B cell (primary cell): ENCODE data around the gene SNED1.

Experiments
- EZH2 ChIP-seq: IDR thresholded peaks from 2 replicates; pipeline ENCODE4 v1.6.1; 2012; ENCODE audit warnings: borderline replicate concordance, low read depth, mild to moderate bottlenecking, moderate library complexity, low read length; ENCODE audit not compliant: insufficient read depth, poor library complexity, severe bottlenecking
- TF ChIP-seq, protein P1 (sequence below): fragments of 200-600 bp; IDR thresholded peaks from one replicate; pipeline ENCODE4 v1.8.0; 2022; ENCODE audit warnings: antibody characterized with exemption, mild to moderate bottlenecking

DNA sequence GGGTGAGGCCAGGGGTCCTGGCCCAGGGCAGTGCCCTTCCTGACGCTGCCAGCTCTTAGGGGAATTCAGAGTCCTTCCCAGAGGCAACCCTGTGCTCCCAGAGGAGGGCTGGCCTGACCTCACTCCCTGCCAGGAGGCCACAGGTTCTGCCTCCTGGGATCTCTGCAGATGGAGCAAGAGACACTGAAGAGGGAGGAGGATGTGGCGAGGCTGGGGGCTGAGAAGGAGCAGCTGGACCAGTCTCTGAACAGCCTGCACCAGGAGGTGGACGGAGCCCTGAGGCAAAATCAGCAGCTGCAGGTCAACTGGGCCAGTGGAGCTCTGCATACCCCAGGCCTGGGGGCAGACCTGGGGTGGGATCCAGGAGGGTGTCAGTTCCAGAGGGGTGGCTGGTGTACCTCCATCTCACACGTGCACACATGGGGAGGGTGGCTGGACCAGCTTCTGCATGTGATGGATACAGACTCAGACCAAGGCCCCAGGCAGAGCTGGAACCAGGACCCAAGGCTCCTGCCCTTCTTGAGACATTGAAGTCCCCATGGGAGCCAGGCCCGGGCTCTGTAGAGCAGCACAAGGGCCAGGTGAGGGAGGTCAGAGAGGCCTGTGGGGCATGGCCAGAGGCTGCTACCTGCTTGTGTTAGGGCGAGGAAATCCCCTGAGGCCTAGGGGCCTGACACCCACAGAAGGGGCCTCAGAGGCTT lies 9.7 kb upstream of the SNED1 start:
- TF ChIP-seq EZH2 = no peak
- TF ChIP-seq, protein P1, sequence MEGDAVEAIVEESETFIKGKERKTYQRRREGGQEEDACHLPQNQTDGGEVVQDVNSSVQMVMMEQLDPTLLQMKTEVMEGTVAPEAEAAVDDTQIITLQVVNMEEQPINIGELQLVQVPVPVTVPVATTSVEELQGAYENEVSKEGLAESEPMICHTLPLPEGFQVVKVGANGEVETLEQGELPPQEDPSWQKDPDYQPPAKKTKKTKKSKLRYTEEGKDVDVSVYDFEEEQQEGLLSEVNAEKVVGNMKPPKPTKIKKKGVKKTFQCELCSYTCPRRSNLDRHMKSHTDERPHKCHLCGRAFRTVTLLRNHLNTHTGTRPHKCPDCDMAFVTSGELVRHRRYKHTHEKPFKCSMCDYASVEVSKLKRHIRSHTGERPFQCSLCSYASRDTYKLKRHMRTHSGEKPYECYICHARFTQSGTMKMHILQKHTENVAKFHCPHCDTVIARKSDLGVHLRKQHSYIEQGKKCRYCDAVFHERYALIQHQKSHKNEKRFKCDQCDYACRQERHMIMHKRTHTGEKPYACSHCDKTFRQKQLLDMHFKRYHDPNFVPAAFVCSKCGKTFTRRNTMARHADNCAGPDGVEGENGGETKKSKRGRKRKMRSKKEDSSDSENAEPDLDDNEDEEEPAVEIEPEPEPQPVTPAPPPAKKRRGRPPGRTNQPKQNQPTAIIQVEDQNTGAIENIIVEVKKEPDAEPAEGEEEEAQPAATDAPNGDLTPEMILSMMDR = no peak
